Epithelial cell of prostate (primary cell): Measurements from ENCODE around the gene ATAD3A.
"Not testable (repeated sequence)": the region's sequence is repeated elsewhere in the genome, so short reads cannot be mapped to it uniquely, and the experiment has no call there.

ENCODE experiments used
- DNase-seq: peaks from one replicate; pipeline ENCODE4 v3.0.0-alpha.2; 2011; ENCODE audit warnings: low read depth, low spot score
- H3K27ac ChIP-seq: fragments of 450-650 bp; 2 replicates; pipeline ENCODE4 v1.5.1; 2017; ENCODE audit warnings: mild to moderate bottlenecking

The ATAD3A gene

GRCh38 chr1:1519805-1520505 is 8.0 kb downstream of the ATAD3A start:
- H3K27ac ChIP-seq, DNase-seq: not testable (repeated sequence)

- H3K27ac ChIP-seq, result no peak overlapping the region
- no peak for DNase-seq
Measured at GRCh38 chr1:1521331-1521730, 9.4 kb downstream of the ATAD3A start.

- not testable (repeated sequence) for H3K27ac ChIP-seq, DNase-seq
Measured at GRCh38 chr1:1522536-1522935, 10.6 kb downstream of the ATAD3A start.

DNA sequence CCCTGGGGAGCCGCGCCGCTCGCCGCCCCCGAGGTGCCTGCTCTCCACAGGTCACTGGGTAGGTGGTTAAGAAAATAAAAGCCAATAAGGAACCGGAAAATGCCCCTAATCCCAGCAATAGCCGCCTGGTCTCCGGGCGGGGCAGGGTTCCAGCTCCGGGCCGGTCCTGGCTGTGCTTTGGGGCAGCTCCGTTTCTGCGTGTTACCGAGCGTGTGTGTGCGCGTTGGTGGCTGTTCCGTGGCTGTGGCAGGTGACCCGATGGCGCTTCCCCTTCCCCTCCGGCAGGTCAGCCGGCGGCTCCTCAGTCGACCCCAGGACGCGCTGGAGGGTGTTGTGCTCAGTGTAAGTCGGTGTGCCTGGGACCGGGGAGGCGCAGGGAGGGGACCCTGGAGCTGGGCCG is 11.3 kb downstream of the ATAD3A start:
- H3K27ac ChIP-seq, DNase-seq: not testable (repeated sequence)

- DNase-seq, H3K27ac ChIP-seq: not testable (repeated sequence)
Measured at GRCh38 chr1:1523651-1524050, 11.7 kb downstream of the ATAD3A start.

DNA sequence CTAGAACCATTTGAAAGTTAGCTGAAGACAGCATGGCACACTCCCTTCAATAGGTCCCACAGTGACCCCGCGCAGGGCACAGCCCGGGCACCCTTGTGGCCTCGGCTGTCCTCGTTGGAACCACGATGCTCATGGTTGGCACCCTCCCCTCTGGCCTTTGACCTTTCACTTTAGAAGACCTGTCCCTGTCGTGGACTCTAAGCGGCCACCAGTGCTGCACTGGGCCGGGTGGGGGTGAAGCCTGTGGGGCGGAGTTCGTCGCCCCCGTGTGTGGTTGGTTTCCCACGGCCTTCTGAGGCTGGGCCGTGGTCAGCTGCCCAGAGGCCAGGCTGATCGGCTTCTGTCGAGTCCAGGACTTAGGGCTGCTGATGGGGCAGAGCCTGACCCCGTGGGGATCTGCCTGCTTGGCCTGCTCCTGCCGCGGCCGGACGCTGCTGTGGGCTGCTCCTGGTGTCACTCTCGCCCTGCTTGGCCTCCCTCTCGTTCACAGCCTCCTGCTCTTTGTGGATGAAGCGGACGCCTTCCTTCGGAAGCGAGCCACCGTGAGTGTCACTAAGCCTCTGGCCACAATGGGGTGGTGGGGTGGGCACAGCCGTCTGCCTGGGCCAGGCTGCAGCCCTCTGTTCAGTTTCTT is 12.9 kb downstream of the ATAD3A start:
- DNase-seq, H3K27ac ChIP-seq: not testable (repeated sequence)

- DNase-seq, H3K27ac ChIP-seq: not testable (repeated sequence)
Measured at GRCh38 chr1:1526476-1526875, 14.5 kb downstream of the ATAD3A start.

DNA sequence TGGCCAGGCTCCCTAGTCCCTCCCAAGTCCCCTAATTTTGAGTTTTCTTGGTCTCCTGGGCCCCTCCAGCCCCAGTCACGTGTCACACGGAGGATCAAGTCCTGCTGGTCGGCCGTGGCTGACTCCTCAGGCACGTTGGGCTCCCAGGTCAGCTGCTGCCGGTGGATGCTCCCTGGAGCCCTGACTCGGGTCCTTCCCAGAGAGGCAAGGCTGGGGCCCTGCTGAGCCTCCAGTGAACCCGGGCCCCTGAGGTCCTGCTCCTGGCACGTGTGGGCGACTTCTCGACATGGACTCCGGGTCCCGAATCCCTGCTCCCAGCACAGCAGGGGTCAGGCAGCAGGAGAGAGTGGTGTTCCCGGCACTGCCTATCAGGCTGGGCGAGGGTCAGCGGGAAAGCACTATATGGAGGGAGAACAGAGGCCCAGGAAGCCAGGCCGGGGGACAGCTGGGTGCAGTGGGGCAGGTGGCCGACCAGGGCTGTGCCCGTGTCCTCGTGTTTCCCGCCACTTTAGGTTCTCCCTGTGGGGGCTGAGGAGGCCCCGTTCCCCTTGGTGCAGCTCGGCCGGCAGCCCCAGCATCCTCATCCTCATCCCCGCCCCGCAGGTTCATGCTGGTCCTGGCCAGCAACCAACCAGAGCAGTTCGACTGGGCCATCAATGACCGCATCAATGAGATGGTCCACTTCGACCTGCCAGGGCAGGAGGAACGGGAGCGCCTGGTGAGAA is 15.3 kb downstream of the ATAD3A start:
- no peak for DNase-seq
- H3K27ac ChIP-seq, result no peak overlapping the region

- no peak for DNase-seq
- H3K27ac ChIP-seq, result no peak overlapping the region
Measured at GRCh38 chr1:1528301-1529267, 16.6 kb downstream of the ATAD3A start.

GRCh38 chr1:1529321-1529720 is 17.4 kb downstream of the ATAD3A start:
- DNase-seq, result no peak
- no peak overlapping the region for H3K27ac ChIP-seq

DNA sequence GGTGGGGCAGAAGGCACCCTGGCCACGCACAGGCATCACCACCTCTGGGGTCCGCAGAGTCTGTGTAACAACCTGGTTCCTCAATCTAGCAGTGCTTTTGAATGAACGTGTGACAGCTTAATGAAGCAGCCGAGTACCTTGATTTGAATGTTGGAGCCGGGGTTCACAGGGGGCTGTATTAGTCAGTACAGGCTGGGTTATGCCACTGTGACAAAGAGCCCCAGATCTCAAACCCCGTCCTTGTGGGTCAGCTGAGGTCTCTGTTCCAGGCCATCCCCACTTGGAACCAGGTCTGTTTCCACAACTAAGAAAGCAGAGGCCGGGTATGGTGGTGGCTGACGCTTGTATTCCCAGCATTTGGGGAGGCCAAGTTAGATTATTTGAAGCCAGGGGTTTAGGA is 18.0 kb downstream of the ATAD3A start:
- no peak for DNase-seq

DNA sequence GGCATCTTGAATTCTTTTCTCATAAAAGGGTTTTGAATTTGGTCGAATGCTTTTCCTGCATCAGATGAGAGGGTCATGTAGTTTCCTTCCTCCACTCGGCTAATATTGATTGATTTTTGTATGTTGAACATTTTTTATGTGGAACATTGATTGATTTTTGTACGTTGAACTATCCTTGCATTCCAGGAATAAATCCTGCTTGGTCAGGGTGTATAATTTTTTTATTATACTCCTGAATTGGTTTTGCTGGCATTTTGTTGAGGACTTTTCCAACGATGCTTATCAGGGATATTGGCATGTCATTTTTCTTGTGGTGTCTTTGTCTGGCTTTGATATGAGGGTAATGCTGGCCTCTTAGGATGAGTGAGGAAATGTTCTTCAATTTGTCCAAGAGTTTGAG is 20.0 kb downstream of the ATAD3A start:
- no peak overlapping the region for H3K27ac ChIP-seq
- no peak for DNase-seq

More for the DNA sequence above, 18.0 kb downstream of the ATAD3A start:
- H3K27ac ChIP-seq, result no peak overlapping the region

GRCh38 chr1:1533176-1533893 is 21.4 kb downstream of the ATAD3A start:
- not testable (repeated sequence) for DNase-seq, H3K27ac ChIP-seq

GRCh38 chr1:1533894-1534291 is 21.9 kb downstream of the ATAD3A start:
- not testable (repeated sequence) for H3K27ac ChIP-seq, DNase-seq

DNA sequence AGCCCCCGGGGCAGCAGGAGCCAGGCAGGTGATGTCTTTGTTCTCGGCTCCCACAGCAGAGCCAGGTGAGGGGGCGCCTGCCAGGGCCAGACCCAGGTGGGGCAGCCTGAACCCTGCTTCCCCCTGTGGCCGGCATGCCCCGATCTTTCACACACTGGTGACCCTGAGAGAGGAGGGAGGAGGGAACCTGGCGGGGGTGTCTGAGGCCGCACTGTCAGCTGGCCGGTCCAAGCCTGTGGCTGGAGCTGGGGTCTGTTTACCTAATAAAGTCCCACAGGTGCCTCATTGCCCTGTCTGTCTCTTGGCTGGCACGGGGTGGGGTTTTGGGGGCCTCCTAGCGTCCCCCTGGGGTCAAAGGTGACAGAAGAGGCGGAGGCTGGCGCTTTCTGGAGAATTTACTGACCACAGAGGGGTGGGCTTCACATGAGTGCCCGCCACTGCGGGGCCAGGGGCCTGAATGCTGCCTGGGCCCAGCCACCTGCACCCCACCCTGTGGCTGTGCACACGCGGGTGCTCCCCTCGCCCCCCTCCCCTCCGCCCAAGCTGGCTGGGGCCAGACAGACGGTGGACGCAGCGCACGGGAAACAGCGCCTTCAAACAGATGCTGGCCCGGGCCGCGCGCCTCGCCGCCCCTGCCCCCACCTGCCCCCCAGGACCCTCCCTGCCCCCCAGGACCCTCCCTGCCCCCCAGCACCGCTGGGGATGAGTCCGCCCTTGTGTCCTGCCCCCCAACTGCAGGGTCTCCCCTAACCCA is 22.6 kb downstream of the ATAD3A start:
- no peak overlapping the region for H3K27ac ChIP-seq
- no peak for DNase-seq

DNA sequence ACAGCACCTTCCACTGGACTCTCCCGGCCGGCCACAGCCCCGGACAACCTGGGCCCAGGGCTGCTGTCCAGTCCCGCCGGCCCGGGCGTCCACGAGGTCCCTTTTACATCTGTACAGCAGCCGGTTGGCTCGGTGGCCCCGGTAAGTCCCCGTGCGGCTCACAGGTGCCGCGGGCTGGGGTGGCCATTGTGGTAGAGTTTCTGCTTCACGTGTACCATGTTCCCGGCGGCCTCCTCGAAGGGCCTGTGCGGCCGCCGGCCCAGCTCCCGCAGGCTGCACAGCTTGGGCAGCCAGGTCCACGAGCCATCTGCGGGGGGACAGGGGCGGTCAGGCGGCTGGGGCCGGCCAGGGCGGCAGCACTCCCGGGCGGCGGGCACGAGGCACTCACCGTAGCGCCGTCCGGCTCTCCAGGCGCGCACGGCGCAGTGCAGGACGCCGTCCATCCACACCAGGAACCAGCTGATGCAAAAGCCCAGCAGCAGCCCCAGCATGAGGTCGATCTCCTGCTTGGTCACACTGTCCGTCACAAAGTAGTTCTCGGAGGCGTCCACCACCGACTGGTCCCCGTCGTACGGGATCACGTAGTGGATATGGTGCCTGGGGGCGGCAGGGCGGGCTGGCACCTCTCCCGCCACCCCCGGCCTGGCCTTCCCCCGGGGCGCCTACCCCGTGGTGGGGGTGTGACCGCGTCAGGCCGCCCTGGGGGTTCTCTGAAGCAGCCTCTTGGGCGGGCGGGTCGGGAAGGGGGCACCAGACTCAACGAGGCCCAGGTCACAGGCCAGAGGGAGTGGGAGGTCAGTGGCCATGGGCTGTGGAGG is 23.4 kb downstream of the ATAD3A start:
- DNase-seq, result no peak

DNA sequence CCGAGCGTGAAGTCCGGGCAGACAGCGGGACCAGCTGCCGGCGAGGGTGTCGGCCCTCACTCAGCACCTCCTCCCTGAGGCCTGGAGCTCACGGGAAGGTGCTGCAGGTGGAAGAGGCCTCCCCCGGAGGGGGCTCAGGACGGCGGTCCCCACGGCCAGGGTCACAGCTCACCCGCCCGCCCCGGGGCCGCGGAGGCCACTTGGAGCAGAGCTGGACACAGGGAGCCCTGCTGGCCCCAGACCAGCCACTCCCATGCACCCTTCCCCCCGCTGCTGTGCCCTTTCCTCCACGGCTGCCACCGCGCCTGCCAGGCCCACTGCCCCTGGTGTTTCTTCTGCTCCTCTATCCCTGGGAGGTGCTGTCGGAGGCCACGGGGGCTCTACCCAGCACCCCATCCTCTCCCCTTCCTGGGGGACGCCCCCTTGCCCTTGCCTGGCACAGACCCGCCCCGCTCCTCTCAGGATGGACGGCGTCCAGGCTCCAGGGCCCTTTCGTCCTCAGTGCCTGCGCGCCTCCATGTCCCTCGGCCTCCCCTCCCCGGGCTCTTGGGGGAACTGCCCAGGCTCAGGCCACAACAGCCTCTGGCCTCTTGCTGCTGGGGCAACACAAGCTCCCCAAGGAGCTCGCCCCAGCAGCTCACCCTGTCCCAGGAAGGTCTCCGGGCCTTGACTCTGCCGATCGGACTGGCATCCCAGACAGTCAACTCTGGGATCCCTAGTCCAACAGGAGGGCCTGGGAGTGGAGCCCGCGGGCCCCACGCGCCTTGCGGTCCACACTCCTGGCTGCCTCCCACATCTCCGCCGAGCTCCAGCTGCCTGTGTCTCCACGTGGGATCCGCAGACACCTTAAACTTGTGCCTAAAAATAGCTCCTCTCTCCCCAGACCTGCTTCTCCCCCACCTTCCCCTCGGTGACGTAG is 24.3 kb downstream of the ATAD3A start:
- H3K27ac ChIP-seq, result no peak overlapping the region
- no peak for DNase-seq

More for the DNA sequence above, 23.4 kb downstream of the ATAD3A start:
- no peak overlapping the region for H3K27ac ChIP-seq
